ENCODE results near the gene PRF1.

GRCh38 chr10:70651661-70652060 lies 49.1 kb upstream of the PRF1 start:
- TF ChIP-seq CTCF (conservative IDR thresholded peaks at IDR 0.05 in 1 of 2, IDR thresholded peaks at IDR 0.05 in 1 of 2; ENCODE audit: low read depth in 1 of 2, low read length in 2 of 2) (no peak), EZH2 (IDR thresholded peaks at IDR 0.05; ENCODE audit: low read length, missing control alignments) (no peak)
